HepG2 (cell line): ENCODE data around the gene ADAM10. TPM values are rescaled to one million over a fixed set of nuclear protein-coding genes. Genes with fewer than 3 reads are reported as not detected.

ENCODE experiments used
- GPBP1L1 ChIP-seq: sonication (generic); formaldehyde crosslinking; IDR thresholded peaks from 2 replicates; pipeline ENCODE4 v1.5.0; 2020; ENCODE audit warnings: mild to moderate bottlenecking, missing genetic modification reagents
- SRSF1 ChIP-seq: fragments of 200-400 bp; formaldehyde crosslinking; optimal IDR thresholded peaks from 2 replicates; pipeline ENCODE3; 2017; ENCODE audit warnings: mild to moderate bottlenecking, low read depth, low read length, moderate library complexity
- ZBTB3 ChIP-seq: sonication (generic); formaldehyde crosslinking; IDR thresholded peaks from 2 replicates; pipeline ENCODE4 v1.4.0; 2020; ENCODE audit warnings: low read depth, mild to moderate bottlenecking, moderate library complexity, missing genetic modification reagents, borderline replicate concordance
- ZNF367 ChIP-seq: sonication (generic); formaldehyde crosslinking; IDR thresholded peaks from 2 replicates; pipeline ENCODE4 v1.4.0; 2020; ENCODE audit warnings: missing genetic modification reagents, borderline replicate concordance
- ZNF546 ChIP-seq: sonication (generic); formaldehyde crosslinking; conservative IDR thresholded peaks from 2 replicates; pipeline ENCODE4 v1.8.1; 2023; ENCODE audit warnings: mild to moderate bottlenecking, missing genetic modification reagents
- ZNF674 ChIP-seq: sonication (generic); formaldehyde crosslinking; IDR thresholded peaks from 2 replicates; pipeline ENCODE4 v1.5.0; 2020; ENCODE audit warnings: low read depth, mild to moderate bottlenecking, missing genetic modification reagents
- polyA plus RNA-seq, 8 experiments: library from polyadenylated mRNA; depleted of rRNA in 3 of 8; stranded (reverse) in 7 of 8; unstranded in 1 of 8; fragments of >200 nt; fragmentation: Illumina TruSeq in 4 of 8; extraction: Trizol in 4 of 8; gene quantifications; 2 replicates each; pipeline versions ENCODE4 v1.2.1 to v1.2.3, GENCODE V29; 2011 to 2016; ENCODE audit warnings: low read depth in 4 of 8, missing spikeins in 1 of 8, mixed read lengths in 1 of 8; ENCODE audit not compliant: insufficient read depth in 1 of 8
- total RNA-seq, 5 experiments: library from RNA; depleted of rRNA; stranded (reverse); fragments of >200 nt; fragmentation: Illumina TruSeq; extraction: Trizol; gene quantifications; 2 replicates each; pipeline ENCODE4 v1.2.3, GENCODE V29; 2016; ENCODE audit warnings: low read depth in 1 of 5
- TF ChIP-seq, protein P1 (sequence below): IDR thresholded peaks from 2 replicates; pipeline ENCODE4 v1.6.1; 2016; ENCODE audit warnings: low read depth, missing genetic modification reagents, missing compliant biosample characterization
- TF ChIP-seq, protein P2 (sequence below): sonication (generic); formaldehyde crosslinking; conservative IDR thresholded peaks from 2 replicates; pipeline ENCODE4 v1.4.0; 2020; ENCODE audit warnings: mild to moderate bottlenecking, missing genetic modification reagents, moderate library complexity
- TF ChIP-seq, protein P3 (sequence below): sonication (generic); formaldehyde crosslinking; IDR thresholded peaks from 2 replicates; pipeline ENCODE4 v1.4.0; 2020; ENCODE audit warnings: missing genetic modification reagents
- TF ChIP-seq, protein P4 (sequence below): sonication (generic); formaldehyde crosslinking; IDR thresholded peaks from 2 replicates; pipeline ENCODE4 v1.8.0; 2022; ENCODE audit warnings: mild to moderate bottlenecking, missing genetic modification reagents; ENCODE audit not compliant: insufficient replicate concordance
- TF ChIP-seq, protein P5 (sequence below): sonication (generic); formaldehyde crosslinking; IDR thresholded peaks from 2 replicates; pipeline ENCODE4 v1.4.0; 2020; ENCODE audit warnings: mild to moderate bottlenecking, missing genetic modification reagents

ADAM10 gene
- total and polyA plus RNA-seq, 2 of the 13 experiments (the other 11 are each of a cell fraction or from before 2014, with no cell fraction given) = 92.7 to 125 TPM

GRCh38 chr15:58770857-58771620 lies 21.5 kb upstream of the ADAM10 start, which contains the start of gene MINDY2 (continued):
- TF ChIP-seq, protein P1, sequence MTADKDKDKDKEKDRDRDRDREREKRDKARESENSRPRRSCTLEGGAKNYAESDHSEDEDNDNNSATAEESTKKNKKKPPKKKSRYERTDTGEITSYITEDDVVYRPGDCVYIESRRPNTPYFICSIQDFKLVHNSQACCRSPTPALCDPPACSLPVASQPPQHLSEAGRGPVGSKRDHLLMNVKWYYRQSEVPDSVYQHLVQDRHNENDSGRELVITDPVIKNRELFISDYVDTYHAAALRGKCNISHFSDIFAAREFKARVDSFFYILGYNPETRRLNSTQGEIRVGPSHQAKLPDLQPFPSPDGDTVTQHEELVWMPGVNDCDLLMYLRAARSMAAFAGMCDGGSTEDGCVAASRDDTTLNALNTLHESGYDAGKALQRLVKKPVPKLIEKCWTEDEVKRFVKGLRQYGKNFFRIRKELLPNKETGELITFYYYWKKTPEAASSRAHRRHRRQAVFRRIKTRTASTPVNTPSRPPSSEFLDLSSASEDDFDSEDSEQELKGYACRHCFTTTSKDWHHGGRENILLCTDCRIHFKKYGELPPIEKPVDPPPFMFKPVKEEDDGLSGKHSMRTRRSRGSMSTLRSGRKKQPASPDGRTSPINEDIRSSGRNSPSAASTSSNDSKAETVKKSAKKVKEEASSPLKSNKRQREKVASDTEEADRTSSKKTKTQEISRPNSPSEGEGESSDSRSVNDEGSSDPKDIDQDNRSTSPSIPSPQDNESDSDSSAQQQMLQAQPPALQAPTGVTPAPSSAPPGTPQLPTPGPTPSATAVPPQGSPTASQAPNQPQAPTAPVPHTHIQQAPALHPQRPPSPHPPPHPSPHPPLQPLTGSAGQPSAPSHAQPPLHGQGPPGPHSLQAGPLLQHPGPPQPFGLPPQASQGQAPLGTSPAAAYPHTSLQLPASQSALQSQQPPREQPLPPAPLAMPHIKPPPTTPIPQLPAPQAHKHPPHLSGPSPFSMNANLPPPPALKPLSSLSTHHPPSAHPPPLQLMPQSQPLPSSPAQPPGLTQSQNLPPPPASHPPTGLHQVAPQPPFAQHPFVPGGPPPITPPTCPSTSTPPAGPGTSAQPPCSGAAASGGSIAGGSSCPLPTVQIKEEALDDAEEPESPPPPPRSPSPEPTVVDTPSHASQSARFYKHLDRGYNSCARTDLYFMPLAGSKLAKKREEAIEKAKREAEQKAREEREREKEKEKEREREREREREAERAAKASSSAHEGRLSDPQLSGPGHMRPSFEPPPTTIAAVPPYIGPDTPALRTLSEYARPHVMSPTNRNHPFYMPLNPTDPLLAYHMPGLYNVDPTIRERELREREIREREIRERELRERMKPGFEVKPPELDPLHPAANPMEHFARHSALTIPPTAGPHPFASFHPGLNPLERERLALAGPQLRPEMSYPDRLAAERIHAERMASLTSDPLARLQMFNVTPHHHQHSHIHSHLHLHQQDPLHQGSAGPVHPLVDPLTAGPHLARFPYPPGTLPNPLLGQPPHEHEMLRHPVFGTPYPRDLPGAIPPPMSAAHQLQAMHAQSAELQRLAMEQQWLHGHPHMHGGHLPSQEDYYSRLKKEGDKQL (CRISPR knock-in tag) = peak; percentile 25; the same call in 1 of the 2 replicates
- TF ChIP-seq ZBTB3 (CRISPR knock-in tag) = peak; percentile 91
- TF ChIP-seq ZNF367 (CRISPR knock-in tag) = 0 out of 2 replicates have a peak, but pooled peaks have one; percentile 61
- TF ChIP-seq ZNF546 (CRISPR knock-in tag) = peak; percentile 92
- TF ChIP-seq, protein P2, sequence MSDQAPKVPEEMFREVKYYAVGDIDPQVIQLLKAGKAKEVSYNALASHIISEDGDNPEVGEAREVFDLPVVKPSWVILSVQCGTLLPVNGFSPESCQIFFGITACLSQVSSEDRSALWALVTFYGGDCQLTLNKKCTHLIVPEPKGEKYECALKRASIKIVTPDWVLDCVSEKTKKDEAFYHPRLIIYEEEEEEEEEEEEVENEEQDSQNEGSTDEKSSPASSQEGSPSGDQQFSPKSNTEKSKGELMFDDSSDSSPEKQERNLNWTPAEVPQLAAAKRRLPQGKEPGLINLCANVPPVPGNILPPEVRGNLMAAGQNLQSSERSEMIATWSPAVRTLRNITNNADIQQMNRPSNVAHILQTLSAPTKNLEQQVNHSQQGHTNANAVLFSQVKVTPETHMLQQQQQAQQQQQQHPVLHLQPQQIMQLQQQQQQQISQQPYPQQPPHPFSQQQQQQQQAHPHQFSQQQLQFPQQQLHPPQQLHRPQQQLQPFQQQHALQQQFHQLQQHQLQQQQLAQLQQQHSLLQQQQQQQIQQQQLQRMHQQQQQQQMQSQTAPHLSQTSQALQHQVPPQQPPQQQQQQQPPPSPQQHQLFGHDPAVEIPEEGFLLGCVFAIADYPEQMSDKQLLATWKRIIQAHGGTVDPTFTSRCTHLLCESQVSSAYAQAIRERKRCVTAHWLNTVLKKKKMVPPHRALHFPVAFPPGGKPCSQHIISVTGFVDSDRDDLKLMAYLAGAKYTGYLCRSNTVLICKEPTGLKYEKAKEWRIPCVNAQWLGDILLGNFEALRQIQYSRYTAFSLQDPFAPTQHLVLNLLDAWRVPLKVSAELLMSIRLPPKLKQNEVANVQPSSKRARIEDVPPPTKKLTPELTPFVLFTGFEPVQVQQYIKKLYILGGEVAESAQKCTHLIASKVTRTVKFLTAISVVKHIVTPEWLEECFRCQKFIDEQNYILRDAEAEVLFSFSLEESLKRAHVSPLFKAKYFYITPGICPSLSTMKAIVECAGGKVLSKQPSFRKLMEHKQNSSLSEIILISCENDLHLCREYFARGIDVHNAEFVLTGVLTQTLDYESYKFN (CRISPR knock-in tag) = peak; percentile 80
- TF ChIP-seq, protein P3, sequence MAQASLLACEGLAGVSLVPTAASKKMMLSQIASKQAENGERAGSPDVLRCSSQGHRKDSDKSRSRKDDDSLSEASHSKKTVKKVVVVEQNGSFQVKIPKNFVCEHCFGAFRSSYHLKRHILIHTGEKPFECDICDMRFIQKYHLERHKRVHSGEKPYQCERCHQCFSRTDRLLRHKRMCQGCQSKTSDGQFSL (CRISPR knock-in tag) = no peak
- no peak for TF ChIP-seq GPBP1L1 (CRISPR knock-in tag)
- TF ChIP-seq ZNF674 (CRISPR knock-in tag) = no peak
- TF ChIP-seq, protein P4, sequence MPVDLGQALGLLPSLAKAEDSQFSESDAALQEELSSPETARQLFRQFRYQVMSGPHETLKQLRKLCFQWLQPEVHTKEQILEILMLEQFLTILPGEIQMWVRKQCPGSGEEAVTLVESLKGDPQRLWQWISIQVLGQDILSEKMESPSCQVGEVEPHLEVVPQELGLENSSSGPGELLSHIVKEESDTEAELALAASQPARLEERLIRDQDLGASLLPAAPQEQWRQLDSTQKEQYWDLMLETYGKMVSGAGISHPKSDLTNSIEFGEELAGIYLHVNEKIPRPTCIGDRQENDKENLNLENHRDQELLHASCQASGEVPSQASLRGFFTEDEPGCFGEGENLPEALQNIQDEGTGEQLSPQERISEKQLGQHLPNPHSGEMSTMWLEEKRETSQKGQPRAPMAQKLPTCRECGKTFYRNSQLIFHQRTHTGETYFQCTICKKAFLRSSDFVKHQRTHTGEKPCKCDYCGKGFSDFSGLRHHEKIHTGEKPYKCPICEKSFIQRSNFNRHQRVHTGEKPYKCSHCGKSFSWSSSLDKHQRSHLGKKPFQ (CRISPR knock-in tag) = peak; percentile 21
- peak; percentile 69 for TF ChIP-seq SRSF1
- TF ChIP-seq, protein P5, sequence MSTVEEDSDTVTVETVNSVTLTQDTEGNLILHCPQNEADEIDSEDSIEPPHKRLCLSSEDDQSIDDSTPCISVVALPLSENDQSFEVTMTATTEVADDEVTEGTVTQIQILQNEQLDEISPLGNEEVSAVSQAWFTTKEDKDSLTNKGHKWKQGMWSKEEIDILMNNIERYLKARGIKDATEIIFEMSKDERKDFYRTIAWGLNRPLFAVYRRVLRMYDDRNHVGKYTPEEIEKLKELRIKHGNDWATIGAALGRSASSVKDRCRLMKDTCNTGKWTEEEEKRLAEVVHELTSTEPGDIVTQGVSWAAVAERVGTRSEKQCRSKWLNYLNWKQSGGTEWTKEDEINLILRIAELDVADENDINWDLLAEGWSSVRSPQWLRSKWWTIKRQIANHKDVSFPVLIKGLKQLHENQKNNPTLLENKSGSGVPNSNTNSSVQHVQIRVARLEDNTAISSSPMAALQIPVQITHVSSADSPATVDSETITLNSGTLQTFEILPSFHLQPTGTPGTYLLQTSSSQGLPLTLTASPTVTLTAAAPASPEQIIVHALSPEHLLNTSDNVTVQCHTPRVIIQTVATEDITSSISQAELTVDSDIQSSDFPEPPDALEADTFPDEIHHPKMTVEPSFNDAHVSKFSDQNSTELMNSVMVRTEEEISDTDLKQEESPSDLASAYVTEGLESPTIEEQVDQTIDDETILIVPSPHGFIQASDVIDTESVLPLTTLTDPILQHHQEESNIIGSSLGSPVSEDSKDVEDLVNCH = 0 out of 2 replicates have a peak, but pooled peaks have one; percentile 35
